T-helper 2 cell treated with Interferon-gamma antibody and Interleukin-4, amounts not matched to agents 5 μg/mL and 100 μg/mL, for 36 hours (primary cell): Measurements from ENCODE around the gene DIS3.

Experiments
- DNase-seq: peaks from one replicate; pipeline ENCODE4 v3.0.0; 2021; ENCODE audit warnings: low spot score
- H3K27ac Mint-ChIP-seq: one replicate; pipeline ENCODE4 v1.8.0; 2021; ENCODE audit warnings: mild to moderate bottlenecking, mixed read lengths
- H3K27me3 Mint-ChIP-seq: one replicate; pipeline ENCODE4 v1.8.0; 2021; ENCODE audit warnings: low read depth, mixed read lengths
- H3K36me3 Mint-ChIP-seq: one replicate; pipeline ENCODE4 v1.8.0; 2021; ENCODE audit warnings: low read depth, mixed read lengths
- H3K4me1 Mint-ChIP-seq: one replicate; pipeline ENCODE4 v1.8.0; 2021; ENCODE audit warnings: low read depth, mixed read lengths
- H3K4me3 Mint-ChIP-seq: one replicate; pipeline ENCODE4 v1.8.0; 2022; ENCODE audit warnings: mild to moderate bottlenecking, moderate library complexity, mixed read lengths
- H3K9me3 Mint-ChIP-seq: one replicate; pipeline ENCODE4 v1.8.0; 2021; ENCODE audit warnings: mixed read lengths

Gene DIS3

DNA sequence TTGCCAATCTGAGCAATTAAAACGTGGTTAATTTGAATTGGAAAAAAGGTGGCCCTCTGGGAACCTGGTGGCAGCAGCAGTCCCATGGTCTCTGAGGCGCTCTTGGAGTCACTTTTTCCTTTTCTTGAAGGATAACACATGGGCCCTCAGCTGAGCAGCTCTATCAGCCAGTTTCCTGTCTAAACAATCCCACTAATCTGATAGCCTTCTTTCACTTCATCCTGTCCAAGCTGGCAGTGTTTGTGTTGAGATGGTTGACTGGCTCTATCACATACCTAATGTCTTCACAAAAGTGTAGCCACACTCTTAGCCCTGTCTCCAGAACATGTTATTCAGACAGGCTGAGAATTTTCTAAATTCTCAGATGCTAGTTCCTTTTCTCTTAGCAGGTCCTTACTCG is 64.9 kb downstream of the DIS3 start:
- Mint-ChIP-seq H3K4me3 (no peak overlapping the region), H3K27ac (no peak overlapping the region), H3K4me1 (peaks cover 10% of the 10 kb centered on the region), H3K9me3 (peaks cover 12% of the 10 kb centered on the region), H3K36me3 (peaks cover 79% of the 10 kb centered on the region), H3K27me3 (no peaks in the 10 kb centered on the region)
- DNase-seq: no peak
